Iris pigment epithelial cell (primary cell): ENCODE measurements around the gene PUDP.
A peak's percentile ranks its signal among the peaks of the same experiment; 100 is the strongest.

Source experiments
- DNase-seq: peaks from one replicate; pipeline ENCODE4 v3.0.0-alpha.2; 2011; ENCODE audit warnings: low read depth

Gene PUDP

GRCh38 chrX:7146703-7147412 is 1.1 kb downstream of the PUDP start:
- DNase-seq, result peak; percentile 47

- DNase-seq, result peak; percentile 14
Observed at GRCh38 chrX:7146020-7146702, 1.8 kb downstream of the PUDP start.

- DNase-seq, result no peak
Observed at GRCh38 chrX:7145454-7145853, 2.5 kb downstream of the PUDP start.

GRCh38 chrX:7143941-7144525 is 3.9 kb downstream of the PUDP start:
- DNase-seq, result peak; percentile 25

GRCh38 chrX:7143076-7143475 is 4.9 kb downstream of the PUDP start:
- DNase-seq, result no peak

- DNase-seq, result peak; percentile 82
Observed at GRCh38 chrX:7139202-7140081, 8.5 kb downstream of the PUDP start.

GRCh38 chrX:7134981-7135380 is 13.0 kb downstream of the PUDP start:
- no peak for DNase-seq

GRCh38 chrX:7133050-7133440 is 14.9 kb downstream of the PUDP start:
- peak; percentile 62 for DNase-seq

- peak; percentile 87 for DNase-seq
Observed at GRCh38 chrX:7132335-7133049, 15.5 kb downstream of the PUDP start.

GRCh38 chrX:7131621-7132020 is 16.3 kb downstream of the PUDP start:
- no peak for DNase-seq

- DNase-seq, result peak; percentile 49
Observed at GRCh38 chrX:7127056-7127455, 20.9 kb downstream of the PUDP start.

GRCh38 chrX:7120878-7121219 is 27.1 kb downstream of the PUDP start:
- no peak for DNase-seq

- DNase-seq, result peak; percentile 80
Observed at GRCh38 chrX:7119950-7120877, 27.7 kb downstream of the PUDP start.

- no peak for DNase-seq
Observed at GRCh38 chrX:7117587-7117986, 30.4 kb downstream of the PUDP start.

GRCh38 chrX:7116081-7116480 is 31.9 kb downstream of the PUDP start:
- no peak for DNase-seq

GRCh38 chrX:7115557-7115956 is 32.4 kb downstream of the PUDP start:
- no peak for DNase-seq

GRCh38 chrX:7112071-7112470 is 35.9 kb downstream of the PUDP start:
- DNase-seq, result no peak

- no peak for DNase-seq
Observed at GRCh38 chrX:7111518-7111917, 36.4 kb downstream of the PUDP start.

- peak; percentile 12 for DNase-seq
Observed at GRCh38 chrX:7110821-7111276, 37.1 kb downstream of the PUDP start.
